NCI-H2171 (cell line): Measurements from ENCODE around the gene PARK7.
A peak's percentile ranks its signal among the peaks of the same experiment; 100 is the strongest.
"Not testable (repeated sequence)": the region's sequence is repeated elsewhere in the genome, so short reads cannot be mapped to it uniquely, and the experiment has no call there.

Experiments used
- DNase-seq: peaks from one replicate; lab custom pipeline; 2025; lab: John Stamatoyannopoulos, UW

The PARK7 gene

GRCh38 chr1:7943251-7943650 is 18.3 kb upstream of the PARK7 start:
- no peak for DNase-seq

- DNase-seq: no peak
These were observed 12.6 kb upstream of the PARK7 start for GRCh38 chr1:7948960-7949359.

DNA sequence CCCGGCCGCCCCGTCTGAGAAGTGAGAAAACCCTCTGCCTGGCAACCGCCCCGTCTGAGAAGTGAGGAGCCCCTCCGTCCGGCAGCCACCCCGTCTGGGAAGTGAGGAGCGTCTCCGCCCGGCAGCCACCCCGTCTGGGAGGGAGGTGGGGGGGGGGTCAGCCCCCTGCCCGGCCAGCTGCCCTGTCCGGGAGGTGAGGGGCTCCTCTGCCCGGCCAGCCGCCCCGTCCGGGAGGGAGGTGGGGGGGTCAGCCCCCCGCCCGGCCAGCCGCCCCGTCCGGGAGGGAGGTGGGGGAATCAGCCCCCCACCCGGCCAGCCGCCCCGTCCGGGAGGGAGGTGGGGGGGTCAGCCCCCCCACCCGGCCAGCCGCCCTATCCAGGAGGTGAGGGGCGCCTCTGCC is 8.7 kb upstream of the PARK7 start:
- DNase-seq: not testable (repeated sequence)

- DNase-seq: peak; percentile 62
These were observed 7.5 kb upstream of the PARK7 start for GRCh38 chr1:7953850-7954609.

- no peak for DNase-seq
These were observed 6.8 kb upstream of the PARK7 start for GRCh38 chr1:7954683-7955082.

GRCh38 chr1:7956218-7957032 is 5.1 kb upstream of the PARK7 start:
- no peak for DNase-seq

DNA sequence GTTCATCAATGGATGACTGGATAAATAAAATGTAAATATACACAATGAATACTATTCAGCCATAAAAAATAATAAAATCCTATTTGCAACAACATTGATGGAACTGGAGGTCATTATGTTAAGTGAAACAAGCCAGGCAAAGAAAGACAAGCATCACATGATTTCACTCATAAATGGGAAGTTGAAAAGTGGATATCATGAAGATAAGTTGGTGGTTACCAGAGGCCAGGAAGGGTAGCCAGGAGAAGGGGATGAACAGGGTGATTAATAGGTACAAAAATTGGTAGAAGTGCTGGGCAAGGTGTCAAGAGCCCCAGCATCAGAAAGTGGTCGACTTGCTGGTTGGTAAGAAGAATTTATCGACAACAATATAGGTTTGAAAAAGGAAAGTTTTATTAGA is 1.3 kb upstream of the PARK7 start:
- DNase-seq: no peak

DNA sequence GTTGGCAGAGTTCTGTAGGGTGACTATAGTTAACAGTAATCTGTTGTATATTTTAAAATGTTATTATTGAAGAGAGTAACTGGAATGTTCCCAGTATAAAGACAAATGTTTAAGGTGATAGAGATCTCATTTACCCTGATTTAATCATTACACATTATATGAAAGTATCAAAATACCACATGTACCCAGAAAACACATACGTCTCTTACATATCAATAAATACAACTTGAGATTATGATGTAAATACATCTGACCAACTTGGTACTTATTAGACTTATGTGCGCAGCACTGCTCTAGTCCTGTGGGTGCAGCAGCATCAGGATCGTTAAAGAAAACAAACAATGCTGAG is 670 bp upstream of the PARK7 start:
- DNase-seq: no peak

DNA sequence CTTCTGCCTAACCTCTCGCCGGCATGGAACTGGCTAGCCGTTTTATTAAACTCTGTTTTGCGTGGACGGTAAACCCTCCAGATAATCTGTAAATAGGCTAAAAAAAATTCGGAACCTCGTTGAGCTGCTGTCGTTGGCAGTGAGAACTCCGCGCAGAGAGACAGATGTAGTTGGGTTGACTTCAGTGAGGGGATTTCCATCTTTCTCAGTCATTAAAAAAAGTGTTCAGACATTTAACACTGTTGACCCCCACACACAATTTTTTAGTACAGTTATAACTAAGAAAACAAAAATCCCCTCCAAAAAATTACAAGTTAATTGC is 464 bp downstream of the PARK7 start:
- DNase-seq: peak; percentile 53

DNA sequence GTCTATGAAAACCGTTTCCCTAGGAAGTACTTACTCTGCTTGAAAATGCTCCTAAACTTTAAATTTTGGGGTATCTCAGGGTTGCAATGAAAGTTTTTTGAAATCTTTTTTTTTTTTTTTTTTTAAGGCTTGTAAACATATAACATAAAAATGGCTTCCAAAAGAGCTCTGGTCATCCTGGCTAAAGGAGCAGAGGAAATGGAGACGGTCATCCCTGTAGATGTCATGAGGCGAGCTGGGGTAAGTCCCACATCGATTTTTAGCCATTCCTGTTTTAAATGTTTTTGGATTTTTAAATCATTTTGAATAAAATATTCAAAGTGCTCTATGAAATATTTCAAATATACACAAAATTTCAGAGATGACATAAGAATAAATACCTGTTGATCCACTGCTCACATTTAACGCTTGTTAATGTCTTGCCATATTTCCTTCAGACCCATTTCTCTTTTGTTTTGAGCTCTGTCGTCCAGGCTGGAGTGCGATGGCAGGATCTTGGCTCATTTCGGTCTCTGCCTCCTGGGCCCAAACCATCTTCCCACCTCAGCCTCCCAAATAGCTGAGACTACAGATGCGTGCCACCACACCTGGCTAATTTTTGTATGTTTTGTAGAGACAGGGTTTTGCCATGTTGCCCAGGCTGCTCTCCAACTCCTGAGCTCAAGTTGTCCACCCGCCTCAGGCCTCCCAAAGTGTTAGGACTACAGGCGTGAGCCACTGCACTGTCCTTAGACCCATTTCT is 1.3 kb downstream of the PARK7 start:
- no peak for DNase-seq

DNA sequence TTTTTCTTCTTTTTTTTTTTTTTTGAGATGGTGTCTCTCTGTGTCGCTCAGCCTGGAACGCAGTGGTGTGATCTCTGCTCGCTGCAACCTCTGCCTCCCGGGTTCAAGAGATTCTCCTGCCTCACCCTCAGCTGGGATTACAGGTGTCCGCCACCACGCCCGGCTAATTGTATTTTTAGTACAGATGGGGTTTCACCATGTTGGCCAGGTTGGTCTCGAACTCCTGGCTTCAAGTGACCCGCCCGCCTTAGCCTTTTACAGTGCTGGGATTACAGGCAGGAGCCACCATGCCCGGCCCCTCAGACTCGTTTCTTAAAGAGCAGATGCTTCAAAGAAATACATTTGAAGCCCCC is 1.8 kb downstream of the PARK7 start:
- not testable (repeated sequence) for DNase-seq

DNA sequence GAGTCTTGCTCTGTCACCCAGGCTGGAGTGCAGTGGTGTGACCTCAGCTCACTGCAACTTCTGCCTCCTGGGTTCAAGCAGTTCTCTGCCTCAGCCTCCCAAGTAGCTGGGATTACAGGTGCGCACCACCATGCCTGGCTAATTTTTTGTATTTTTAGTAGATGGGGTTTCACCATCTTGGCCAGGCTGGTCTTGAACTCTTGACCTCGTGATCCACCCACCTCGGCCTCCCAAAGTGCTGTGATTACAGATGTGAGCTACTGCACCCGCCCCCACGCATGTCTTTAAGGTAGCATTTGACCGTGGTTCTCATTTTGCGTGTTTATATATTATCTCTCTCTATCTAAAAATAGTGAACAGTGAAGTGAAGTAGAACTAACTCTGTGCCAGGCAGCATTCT is 2.3 kb downstream of the PARK7 start:
- not testable (repeated sequence) for DNase-seq

GRCh38 chr1:7964476-7964875 is 3.0 kb downstream of the PARK7 start:
- DNase-seq: no peak

GRCh38 chr1:7967196-7967595 is 5.7 kb downstream of the PARK7 start:
- DNase-seq: peak; percentile 86

GRCh38 chr1:7967651-7968050 is 6.1 kb downstream of the PARK7 start:
- DNase-seq: no peak

- no peak for DNase-seq
These were observed 8.7 kb downstream of the PARK7 start for GRCh38 chr1:7970246-7970645.

GRCh38 chr1:7971024-7971423 is 9.5 kb downstream of the PARK7 start:
- no peak for DNase-seq

- DNase-seq: no peak
These were observed 10.8 kb downstream of the PARK7 start for GRCh38 chr1:7972285-7972684.

DNA sequence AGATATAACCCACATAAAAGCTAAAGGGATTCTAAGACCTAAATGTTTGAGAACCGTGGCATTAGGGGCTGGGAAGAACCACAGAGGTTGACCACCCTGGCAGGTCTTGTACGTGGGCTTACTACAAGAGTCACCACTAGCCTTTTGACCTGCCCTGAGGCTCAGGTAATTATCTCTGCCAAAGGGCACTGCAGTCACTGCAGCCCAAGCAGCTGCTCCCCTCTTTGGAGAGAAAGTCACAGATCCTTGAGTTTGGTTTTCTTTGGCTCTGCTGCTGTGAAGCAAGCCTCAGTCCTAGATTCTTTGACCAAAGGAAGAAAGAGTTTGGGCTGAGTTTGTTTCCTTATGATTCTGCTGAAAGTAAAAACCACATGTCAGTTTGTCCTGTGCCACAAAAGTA is 11.6 kb downstream of the PARK7 start:
- DNase-seq: no peak

- DNase-seq: peak; percentile 57
These were observed 13.8 kb downstream of the PARK7 start for GRCh38 chr1:7975212-7975865.

- DNase-seq: no peak
These were observed 19.5 kb downstream of the PARK7 start for GRCh38 chr1:7980984-7981383.

- DNase-seq: no peak
These were observed 21.7 kb downstream of the PARK7 start for GRCh38 chr1:7983086-7983778.
